Kidney (tissue), 14 donors: ENCODE measurements around the gene PHTF2. TPM values are rescaled to one million over a fixed set of nuclear protein-coding genes. Genes with fewer than 3 reads are reported as not detected.

Experiments
- DNase-seq, 5 donors: peaks; one replicate each; pipeline ENCODE4 v3.0.0-alpha.2; 2013 to 2020
- FAIRE-seq: peaks from 2 replicates; lab custom pipeline; 2012; peaks lifted over from hg19 to GRCh38; lab: Jason Lieb, UNC
- H3K27ac ChIP-seq, 2 donors: one replicate each; pipeline ENCODE4 v1.7.0; 2013; ENCODE audit warnings: low read depth in 2 of 2, low read length in 2 of 2, inconsistent platforms in 1 of 2
- H3K27me3 ChIP-seq: one replicate; pipeline ENCODE4 v1.7.1; 2013; ENCODE audit warnings: low read length, inconsistent platforms; ENCODE audit not compliant: control insufficient read depth, insufficient read depth
- H3K36me3 ChIP-seq, 3 donors: one replicate each; pipeline versions ENCODE4 v1.7.0 to v1.7.1; 2013; ENCODE audit warnings: low read length in 3 of 3, control low read depth in 1 of 3, inconsistent platforms in 1 of 3; ENCODE audit not compliant: insufficient read depth in 3 of 3, control insufficient read depth in 2 of 3
- H3K4me1 ChIP-seq, 3 donors: one replicate each; pipeline versions ENCODE4 v1.7.0 to v1.7.1; 2013; ENCODE audit warnings: low read length in 3 of 3, inconsistent platforms in 1 of 3, low read depth in 1 of 3; ENCODE audit not compliant: control insufficient read depth in 2 of 3, insufficient read depth in 2 of 3
- H3K4me3 ChIP-seq, 3 donors: one replicate each; pipeline versions ENCODE4 v1.7.0 to v1.8.1; 2013; ENCODE audit warnings: low read length in 3 of 3, control low read depth in 1 of 3, inconsistent platforms in 1 of 3
- H3K9ac ChIP-seq, 3 donors: one replicate each; pipeline versions ENCODE4 v1.7.0 to v1.7.1; 2013; ENCODE audit warnings: low read length in 3 of 3, control low read depth in 1 of 3, inconsistent platforms in 1 of 3
- H3K9me3 ChIP-seq, 3 donors: one replicate each; pipeline versions ENCODE4 v1.7.0 to v1.7.1; 2013; ENCODE audit warnings: low read length in 3 of 3, control low read depth in 1 of 3, inconsistent platforms in 1 of 3; ENCODE audit not compliant: control insufficient read depth in 2 of 3, insufficient read depth in 1 of 3
- CTCF ChIP-seq: IDR thresholded peaks from 3 replicates; pipeline ENCODE4 v1.5.1; 2012; ENCODE audit warnings: mild to moderate bottlenecking, moderate library complexity, borderline replicate concordance; ENCODE audit not compliant: insufficient read depth; ENCODE audit errors: extremely low read depth
- intact Hi-C: fragments of 100-400 bp; cut with DNase I; formaldehyde crosslinking; loops from one replicate; pipeline ENCODE4 v1.11.1; 2022
- polyA plus RNA-seq: library from polyadenylated mRNA; stranded (reverse); fragments of 350-450 nt; fragmentation: Illumina TruSeq; extraction: RNeasy Lipid Tissue Mini Kit (QIAGEN cat#74804); gene quantifications from one replicate; pipeline ENCODE4 v1.2.3, GENCODE V29; 2014; ENCODE audit warnings: low read depth, low replicate concordance; ENCODE audit not compliant: insufficient read depth
- total RNA-seq: library from RNA; stranded (reverse); fragmentation: NEBNext Ultra II Directional; extraction: Animal tissue kit (Norgen Biotek cat#: 25700); gene quantifications from one replicate; pipeline ENCODE4 v1.2.1, GENCODE V29; 2021
- donor health status: control.
- donor health status: control.
- donor health status: control.
- donor health status: control.
- donor health status: control.
- donor health status: DM: yes; HTN: yes; CAD: no.
- donor health status: Normal renal cell carcinoma (clear cell type).

PHTF2 gene
- total and polyA plus RNA-seq, 2 donors from 2014 or later: 6.0 to 13.8 TPM

GRCh38 chr7:77797734-77798393 lies 709 bp upstream of the PHTF2 start:
- TF ChIP-seq CTCF: no peak
- Histone ChIP-seq H3K27me3 (no peaks in the 10 kb centered on the region), H3K4me3 (peak overlapping the region; percentile 87 to 96 (median 94)), H3K9ac (peak overlapping the region; percentile 87 to 94 (median 94)), H3K27ac (peak overlapping the region; percentile 94), H3K9me3 (no peaks in the 10 kb centered on the region), H3K4me1 (peaks cover 0 to 16% (median 3%) of the 10 kb centered on the region in 3 donors), H3K36me3 (peaks cover 0 to 2% (median 0%) of the 10 kb centered on the region in 3 donors)
- FAIRE-seq (no peak), DNase-seq (peak in 1 of 5 donors; percentile 89)
- intact Hi-C loops: no loop called here

- H3K9ac ChIP-seq: peak overlapping the region; percentile 7 to 91 (median 42)
- no peaks in the 10 kb centered on the region for H3K27me3 ChIP-seq
- H3K27ac ChIP-seq: peak overlapping the region; percentile 76 to 81
- no peak for TF ChIP-seq CTCF
- intact Hi-C loops: no loop called here
- no peak for FAIRE-seq
- peaks cover 0 to 16% (median 6%) of the 10 kb centered on the region in 3 donors for H3K4me1 ChIP-seq
- H3K9me3 ChIP-seq: no peaks in the 10 kb centered on the region
- peak; percentile 71 to 89 (median 77) for DNase-seq
- no peaks in the 10 kb centered on the region for H3K36me3 ChIP-seq
- peak overlapping the region; percentile 69 to 91 (median 87) for H3K4me3 ChIP-seq
Observed at GRCh38 chr7:77799078-77799964, 748 bp downstream of the PHTF2 start.

- no peak for TF ChIP-seq CTCF
- peak overlapping the region in 2 of 3 donors; percentile 19 to 87 for H3K4me3 ChIP-seq
- H3K27me3 ChIP-seq: no peaks in the 10 kb centered on the region
- intact Hi-C loops: no loop called here
- no peak overlapping the region for H3K9ac ChIP-seq
- no peak for FAIRE-seq
- peaks cover 0 to 16% (median 6%) of the 10 kb centered on the region in 3 donors for H3K4me1 ChIP-seq
- H3K36me3 ChIP-seq: no peaks in the 10 kb centered on the region
- H3K9me3 ChIP-seq: no peaks in the 10 kb centered on the region
- DNase-seq: peak in 1 of 5 donors; percentile 10
- H3K27ac ChIP-seq: no peak overlapping the region
Observed at GRCh38 chr7:77800158-77800557, 1.6 kb downstream of the PHTF2 start.
